ENCODE results near the gene PHACTR1.

GRCh38 chr6:13287104-13287503 is 570.5 kb downstream of the PHACTR1 start:
- no peak for TF ChIP-seq CTCF (IDR thresholded peaks at IDR 0.05)
- TF ChIP-seq POLR2AphosphoS5 (IDR thresholded peaks at IDR 0.05) = no peak
- TF ChIP-seq POLR2A (IDR thresholded peaks at IDR 0.05) = no peak

All from prostate gland (tissue), 2 donors.